ENCODE data around the gene SLC44A2. TPM values are rescaled to one million over a fixed set of nuclear protein-coding genes. Genes with fewer than 3 reads are reported as not detected.
A peak's percentile ranks its signal among the peaks of the same experiment; 100 is the strongest.

SLC44A2 gene
- total and polyA plus RNA-seq, 2 donors (not counting 1 experiment from before 2014, with no cell fraction given) = 91.3 to 173 TPM

- Histone ChIP-seq H3K4me3 (replicated peaks in 1 of 4; ENCODE audit: control extremely low read depth in 1 of 4, insufficient read depth in 1 of 4, low read depth in 3 of 4, low read length in 4 of 4) (no peak overlapping the region), H3K27ac (ENCODE audit: insufficient read depth, low read length) (no peak overlapping the region), H3K9me3 (ENCODE audit: control insufficient read depth, insufficient read depth, low read depth, low read length) (no peaks in the 10 kb centered on the region), H3K36me3 (ENCODE audit: control insufficient read depth, insufficient read depth, low read length) (peaks cover 12% of the 10 kb centered on the region), H2AFZ (ENCODE audit: low read length) (no peak overlapping the region), H3K9ac (ENCODE audit: insufficient read depth, low read length) (no peak overlapping the region), H4K20me1 (ENCODE audit: control insufficient read depth, extremely low read depth, insufficient read depth, low read length) (no peaks in the 10 kb centered on the region), H3K4me1 (ENCODE audit: control insufficient read depth, extremely low read depth, insufficient read depth, low read length) (no peaks in the 10 kb centered on the region), H3K79me2 (ENCODE audit: control insufficient read depth, insufficient read depth, low read length) (no peaks in the 10 kb centered on the region), H3K4me2 (ENCODE audit: extremely low read depth, insufficient read depth, low read length) (no peak overlapping the region), H3K27me3 (ENCODE audit: control insufficient read depth, insufficient read depth, low read length) (no peaks in the 10 kb centered on the region)
- DNase-seq (ENCODE audit: low read depth in 2 of 2) = no peak
- TF ChIP-seq CTCF (conservative IDR thresholded peaks at IDR 0.05 in 1 of 2, IDR thresholded peaks at IDR 0.05 in 1 of 2; ENCODE audit: low read depth in 1 of 2, low read length in 2 of 2) = no peak
- no peak for TF ChIP-seq EZH2 (IDR thresholded peaks at IDR 0.05; ENCODE audit: low read length, missing control alignments)
These were observed 18.6 kb downstream of the SLC44A2 start for GRCh38 chr19:10643968-10644259.

GRCh38 chr19:10644260-10645007 lies 19.1 kb downstream of the SLC44A2 start:
- peak; percentile 57 to 72 for DNase-seq (ENCODE audit: low read depth in 2 of 2)
- H3K9ac ChIP-seq (ENCODE audit: insufficient read depth, low read length) = no peak overlapping the region

More at GRCh38 chr19:10644260-10645007, 19.1 kb downstream of the SLC44A2 start:
- no peaks in the 10 kb centered on the region for H4K20me1 ChIP-seq (ENCODE audit: control insufficient read depth, extremely low read depth, insufficient read depth, low read length)
- TF ChIP-seq CTCF (conservative IDR thresholded peaks at IDR 0.05 in 1 of 2, IDR thresholded peaks at IDR 0.05 in 1 of 2; ENCODE audit: low read depth in 1 of 2, low read length in 2 of 2) (peak; percentile 85 to 88), EZH2 (IDR thresholded peaks at IDR 0.05; ENCODE audit: low read length, missing control alignments) (no peak)
- H3K4me2 ChIP-seq (ENCODE audit: extremely low read depth, insufficient read depth, low read length) = no peak overlapping the region
- H3K27ac ChIP-seq (ENCODE audit: insufficient read depth, low read length) = no peak overlapping the region
- no peaks in the 10 kb centered on the region for H3K27me3 ChIP-seq (ENCODE audit: control insufficient read depth, insufficient read depth, low read length)
- H3K79me2 ChIP-seq (ENCODE audit: control insufficient read depth, insufficient read depth, low read length) = no peaks in the 10 kb centered on the region
- H3K4me3 ChIP-seq (replicated peaks in 1 of 4; ENCODE audit: control extremely low read depth in 1 of 4, insufficient read depth in 1 of 4, low read depth in 3 of 4, low read length in 4 of 4) = no peak overlapping the region
- H3K36me3 ChIP-seq (ENCODE audit: control insufficient read depth, insufficient read depth, low read length) = peaks cover 12% of the 10 kb centered on the region
- H2AFZ ChIP-seq (ENCODE audit: low read length) = no peak overlapping the region
- H3K4me1 ChIP-seq (ENCODE audit: control insufficient read depth, extremely low read depth, insufficient read depth, low read length) = no peaks in the 10 kb centered on the region
- no peaks in the 10 kb centered on the region for H3K9me3 ChIP-seq (ENCODE audit: control insufficient read depth, insufficient read depth, low read depth, low read length)

Data from fibroblast of lung (primary cell).